Endothelial cell of umbilical vein (primary cell): ENCODE results near the gene FAM180B.

ENCODE experiments used
- FOS ChIP-seq: IDR thresholded peaks from 2 replicates; pipeline ENCODE4 v1.6.1; 2011; ENCODE audit warnings: mild to moderate bottlenecking, low read length, moderate library complexity, borderline replicate concordance; ENCODE audit not compliant: insufficient read depth
- POLR2A ChIP-seq: IDR thresholded peaks from 2 replicates; pipeline ENCODE4 v1.6.1; 2012; ENCODE audit warnings: low read depth, mild to moderate bottlenecking, control low read depth, low read length
- POLR2AphosphoS5 ChIP-seq: IDR thresholded peaks from 2 replicates; pipeline ENCODE4 v1.6.1; 2012; ENCODE audit warnings: low read depth, mild to moderate bottlenecking, control low read depth, low read length, moderate library complexity; ENCODE audit not compliant: insufficient read depth
- TF ChIP-seq, protein P1 (sequence below), 2 donors: IDR thresholded peaks; 1 replicate in 1 of 2; 2 replicates in 1 of 2; pipeline ENCODE4 v1.5.1; 2011; ENCODE audit warnings: low read length in 2 of 2, mild to moderate bottlenecking in 2 of 2, moderate library complexity in 2 of 2, control low read depth in 1 of 2, inconsistent platforms in 1 of 2, low read depth in 1 of 2; ENCODE audit not compliant: insufficient read depth in 1 of 2; ENCODE audit errors: extremely low read depth in 1 of 2

DNA sequence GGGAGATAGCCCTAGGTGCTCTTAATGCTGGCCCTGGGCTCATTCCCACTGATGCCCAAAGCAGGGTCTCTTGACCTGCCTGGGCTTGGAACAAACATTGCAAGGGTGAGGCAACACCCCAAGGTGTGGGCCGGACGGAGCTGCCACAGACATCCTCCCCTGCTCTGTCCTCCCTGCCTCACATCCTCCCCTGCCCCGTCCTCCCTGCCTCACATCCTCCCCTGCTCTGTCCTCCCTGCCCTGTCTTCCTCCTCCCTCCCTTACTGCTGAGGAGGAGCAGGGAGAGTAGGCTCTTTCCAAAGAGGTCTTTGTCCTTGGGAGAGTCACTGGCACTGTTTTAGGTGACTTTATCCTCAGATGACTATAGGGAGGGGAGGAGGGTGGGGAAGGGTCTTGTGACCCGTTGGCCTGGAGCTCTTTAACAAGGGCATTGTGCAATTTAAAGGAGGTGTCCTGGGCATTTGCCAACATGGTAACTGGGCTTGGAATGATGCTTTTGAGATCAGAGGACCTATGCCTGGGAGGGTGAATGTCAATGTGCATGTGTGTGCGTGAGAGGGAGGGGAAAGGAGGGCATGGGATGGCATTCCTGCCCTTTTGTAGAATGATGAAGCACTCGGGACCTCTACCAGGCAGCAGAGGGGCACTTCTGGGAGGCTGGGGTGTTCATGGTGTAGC, 700 bp downstream of the FAM180B start:
- TF ChIP-seq POLR2AphosphoS5 (no peak), FOS (no peak), POLR2A (no peak)
- TF ChIP-seq, protein P1, sequence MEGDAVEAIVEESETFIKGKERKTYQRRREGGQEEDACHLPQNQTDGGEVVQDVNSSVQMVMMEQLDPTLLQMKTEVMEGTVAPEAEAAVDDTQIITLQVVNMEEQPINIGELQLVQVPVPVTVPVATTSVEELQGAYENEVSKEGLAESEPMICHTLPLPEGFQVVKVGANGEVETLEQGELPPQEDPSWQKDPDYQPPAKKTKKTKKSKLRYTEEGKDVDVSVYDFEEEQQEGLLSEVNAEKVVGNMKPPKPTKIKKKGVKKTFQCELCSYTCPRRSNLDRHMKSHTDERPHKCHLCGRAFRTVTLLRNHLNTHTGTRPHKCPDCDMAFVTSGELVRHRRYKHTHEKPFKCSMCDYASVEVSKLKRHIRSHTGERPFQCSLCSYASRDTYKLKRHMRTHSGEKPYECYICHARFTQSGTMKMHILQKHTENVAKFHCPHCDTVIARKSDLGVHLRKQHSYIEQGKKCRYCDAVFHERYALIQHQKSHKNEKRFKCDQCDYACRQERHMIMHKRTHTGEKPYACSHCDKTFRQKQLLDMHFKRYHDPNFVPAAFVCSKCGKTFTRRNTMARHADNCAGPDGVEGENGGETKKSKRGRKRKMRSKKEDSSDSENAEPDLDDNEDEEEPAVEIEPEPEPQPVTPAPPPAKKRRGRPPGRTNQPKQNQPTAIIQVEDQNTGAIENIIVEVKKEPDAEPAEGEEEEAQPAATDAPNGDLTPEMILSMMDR (IDR thresholded peaks at IDR 0.05; ENCODE audit: extremely low read depth in 1 of 2, insufficient read depth in 1 of 2, low read depth in 1 of 2, low read length in 2 of 2), result no peak
